Astrocyte of the cerebellum (primary cell): ENCODE measurements around the gene MYLK4.

Experiments
- DNase-seq: peaks from one replicate; pipeline ENCODE4 v3.0.0-alpha.2; 2011; ENCODE audit warnings: low read depth
- H3K4me3 ChIP-seq: 2 replicates; pipeline ENCODE4 v1.5.1; 2011; ENCODE audit warnings: mild to moderate bottlenecking, low read depth, low read length, moderate library complexity
- CTCF ChIP-seq: IDR thresholded peaks from 2 replicates; pipeline ENCODE4 v1.5.1; 2012; ENCODE audit warnings: low read length, low read depth, moderate library complexity, mild to moderate bottlenecking; ENCODE audit errors: missing control alignments
- in situ Hi-C: cut with HindIII; loops from 2 replicates; pipeline ENCODE4 v1.10.0; 2017; ENCODE audit warnings: low sequenced_read_pairs

The MYLK4 gene

GRCh38 chr6:2663123-2663522 lies 87.6 kb downstream of the MYLK4 start:
- no peak overlapping the region for H3K4me3 ChIP-seq
- in situ Hi-C loops, result no loop called here
- DNase-seq, result no peak
- TF ChIP-seq CTCF, result no peak

GRCh38 chr6:2661651-2662050 lies 89.1 kb downstream of the MYLK4 start:
- TF ChIP-seq CTCF, result no peak
- DNase-seq, result no peak
- in situ Hi-C loops, result no loop called here
- no peak overlapping the region for H3K4me3 ChIP-seq

DNA sequence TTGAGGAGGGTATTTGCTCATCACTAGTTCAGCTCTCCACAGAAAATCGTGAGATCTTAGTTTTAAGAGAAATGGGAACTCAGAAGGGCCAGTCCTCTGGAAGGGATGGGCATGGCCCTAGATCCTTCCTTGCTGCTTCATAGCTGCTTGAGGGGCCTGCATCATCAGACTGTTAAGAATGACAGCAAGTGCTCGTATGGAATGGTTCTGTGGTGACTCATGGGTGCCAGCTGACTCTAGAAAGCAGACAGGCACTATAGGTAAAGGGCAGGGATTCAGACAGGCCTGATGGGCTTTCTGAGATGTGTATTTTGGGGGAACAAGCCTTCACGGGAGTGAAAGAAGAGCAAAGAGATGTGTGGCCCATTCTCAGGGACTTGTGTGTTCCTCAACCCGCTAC lies 90.8 kb downstream of the MYLK4 start:
- TF ChIP-seq CTCF, result no peak
- in situ Hi-C loops, result no loop called here
- no peak for DNase-seq
- H3K4me3 ChIP-seq, result no peak overlapping the region

DNA sequence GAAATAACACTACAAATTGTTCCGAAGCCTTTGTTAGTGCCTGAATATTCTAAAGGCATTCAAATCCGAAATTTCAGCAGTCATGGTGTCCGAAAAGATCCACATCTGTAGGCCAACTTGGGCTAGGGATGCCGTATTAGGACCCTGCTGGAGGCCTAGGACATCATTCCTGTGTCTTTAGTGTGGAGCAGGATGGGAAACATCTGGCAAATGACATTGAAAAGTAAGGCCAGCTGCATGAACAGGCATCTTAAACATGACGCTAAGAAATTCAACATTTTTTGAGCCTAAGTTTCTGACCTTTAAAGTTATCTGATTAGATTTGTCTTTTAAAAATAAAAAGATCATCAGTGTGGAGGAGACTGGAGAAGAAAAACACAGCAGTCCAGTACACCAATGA lies 91.3 kb downstream of the MYLK4 start:
- in situ Hi-C loops, result no loop called here

GRCh38 chr6:2658788-2659187 lies 91.9 kb downstream of the MYLK4 start:
- no peak overlapping the region for H3K4me3 ChIP-seq
- no peak for TF ChIP-seq CTCF
- in situ Hi-C loops, result no loop called here
- DNase-seq, result no peak

More for the DNA sequence above, 91.3 kb downstream of the MYLK4 start:
- no peak for DNase-seq
- no peak overlapping the region for H3K4me3 ChIP-seq
- TF ChIP-seq CTCF, result no peak

GRCh38 chr6:2656460-2657079 lies 94.2 kb downstream of the MYLK4 start:
- TF ChIP-seq CTCF, result no peak
- DNase-seq, result no peak
- no peak overlapping the region for H3K4me3 ChIP-seq
- in situ Hi-C loops, result no loop called here

GRCh38 chr6:2655844-2656433 lies 94.8 kb downstream of the MYLK4 start:
- no peak for TF ChIP-seq CTCF
- in situ Hi-C loops, result no loop called here
- no peak overlapping the region for H3K4me3 ChIP-seq
- no peak for DNase-seq
